OCI-LY1 (cell line): Measurements from ENCODE around the gene ZNF746.

Experiments
- EZH2 ChIP-seq: fragments of 200-600 bp; sonication (generic), shearing (Covaris generic); IDR thresholded peaks from 2 replicates; pipeline ENCODE4 v1.8.0; 2017; ENCODE audit warnings: borderline replicate concordance, mixed run types, mild to moderate bottlenecking, antibody characterized with exemption, low read length, moderate library complexity, mixed read lengths
- TF ChIP-seq, protein P1 (sequence below): fragments of 200-600 bp; sonication (generic), shearing (Covaris generic); IDR thresholded peaks from 2 replicates; pipeline ENCODE4 v1.5.1; 2017; ENCODE audit warnings: mild to moderate bottlenecking, antibody characterized with exemption, low read length, moderate library complexity, mixed read lengths

DNA sequence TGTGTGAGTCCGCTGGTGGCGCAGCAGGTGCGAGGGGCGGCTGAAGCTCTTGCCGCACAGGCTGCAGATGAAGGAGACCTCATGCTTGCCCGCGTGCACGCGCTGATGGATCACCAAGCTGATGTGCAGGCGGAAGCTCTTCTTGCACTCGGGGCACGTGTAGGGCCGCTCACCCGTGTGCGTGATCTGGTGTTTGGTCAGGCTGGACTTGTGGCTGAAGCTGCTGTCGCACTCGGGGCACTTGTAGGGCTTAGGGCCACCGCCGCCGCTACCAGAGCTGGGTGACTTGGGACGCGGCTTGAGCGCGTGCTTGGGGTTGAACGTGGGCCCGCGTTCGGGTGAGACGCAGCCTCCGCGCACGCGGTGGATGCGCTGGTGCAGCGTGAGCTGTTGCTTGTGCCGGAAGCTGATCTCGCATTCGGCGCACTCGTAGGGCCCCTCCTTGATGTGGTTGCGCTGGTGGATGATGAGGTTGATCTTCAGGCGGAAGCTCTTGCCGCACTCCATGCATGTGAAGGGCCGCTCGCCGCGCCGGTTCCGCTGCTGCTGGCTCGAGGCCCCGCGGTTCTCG lies 65.4 kb downstream of the ZNF746 start:
- TF ChIP-seq, protein P1, sequence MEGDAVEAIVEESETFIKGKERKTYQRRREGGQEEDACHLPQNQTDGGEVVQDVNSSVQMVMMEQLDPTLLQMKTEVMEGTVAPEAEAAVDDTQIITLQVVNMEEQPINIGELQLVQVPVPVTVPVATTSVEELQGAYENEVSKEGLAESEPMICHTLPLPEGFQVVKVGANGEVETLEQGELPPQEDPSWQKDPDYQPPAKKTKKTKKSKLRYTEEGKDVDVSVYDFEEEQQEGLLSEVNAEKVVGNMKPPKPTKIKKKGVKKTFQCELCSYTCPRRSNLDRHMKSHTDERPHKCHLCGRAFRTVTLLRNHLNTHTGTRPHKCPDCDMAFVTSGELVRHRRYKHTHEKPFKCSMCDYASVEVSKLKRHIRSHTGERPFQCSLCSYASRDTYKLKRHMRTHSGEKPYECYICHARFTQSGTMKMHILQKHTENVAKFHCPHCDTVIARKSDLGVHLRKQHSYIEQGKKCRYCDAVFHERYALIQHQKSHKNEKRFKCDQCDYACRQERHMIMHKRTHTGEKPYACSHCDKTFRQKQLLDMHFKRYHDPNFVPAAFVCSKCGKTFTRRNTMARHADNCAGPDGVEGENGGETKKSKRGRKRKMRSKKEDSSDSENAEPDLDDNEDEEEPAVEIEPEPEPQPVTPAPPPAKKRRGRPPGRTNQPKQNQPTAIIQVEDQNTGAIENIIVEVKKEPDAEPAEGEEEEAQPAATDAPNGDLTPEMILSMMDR: no peak
- TF ChIP-seq EZH2: no peak
